HCT116 (cell line): ENCODE measurements around the gene ACOT7. TPM values are rescaled to one million over a fixed set of nuclear protein-coding genes. Genes with fewer than 3 reads are reported as not detected.

Experiments
- ATAC-seq: fragments of 200-7000 bp; cut with Tn5 transposase; 2 replicates; pipeline ENCODE4 v1.9.1; 2020; ENCODE audit warnings: mild to moderate bottlenecking, moderate library complexity
- BruUV-seq: library from RNA; stranded (reverse); fragments of 400-500 nt; replicated peaks from 2 replicates; lab custom pipeline; 2021; lab: Mats Ljungman, UMichigan
- CTCF ChIA-PET: fragments of 300-600 bp; sonication (Branson Sonifier 250); formaldehyde crosslinking; loops from one replicate; lab custom pipeline; 2021; ENCODE audit warnings: antibody characterized with exemption; lab: Charles Lee
- POLR2A ChIA-PET: fragments of 300-600, 350-600 bp; sonication (Branson Sonifier 250); formaldehyde crosslinking; loops from one replicate; lab custom pipeline; 2021; ENCODE audit warnings: antibody characterized with exemption; lab: Charles Lee
- RAD21 ChIA-PET, 2 experiments: fragments of 300-600 bp; sonication (Branson Sonifier 250); formaldehyde crosslinking; loops; one replicate each; lab custom pipeline; 2023; ENCODE audit warnings: low total read pairs in 2 of 2; ENCODE audit not compliant: uncharacterized antibody in 2 of 2, unreplicated experiment in 2 of 2, low non-redundant PET in 1 of 2; lab: Charles Lee
- DNase-seq: peaks from one replicate; pipeline ENCODE4 v3.0.0-alpha.2; 2010; ENCODE audit warnings: low read depth, low spot score
- H2AFZ ChIP-seq: fragments of 200-600 bp; shearing (Covaris generic), sonication (generic); 2 replicates; pipeline ENCODE4 v1.6.1; 2017; ENCODE audit warnings: low read depth, mixed run types, mixed read lengths, antibody characterized with exemption, low read length; ENCODE audit not compliant: poor library complexity, severe bottlenecking
- H3K27ac ChIP-seq: 2 replicates; pipeline ENCODE4 v1.5.1; 2012; ENCODE audit warnings: low read depth, low read length
- H3K27me3 ChIP-seq: fragments of 200-600 bp; sonication (generic); 2 replicates; pipeline ENCODE4 v1.6.1; 2016; ENCODE audit warnings: mixed run types, low read length, mixed read lengths; ENCODE audit not compliant: insufficient read depth
- H3K36me3 ChIP-seq, 2 experiments: fragments of 200-500 bp in 1 of 2; fragments of 200-600 bp in 1 of 2; sonication (Bioruptor generic) in 1 of 2; sonication (generic) in 1 of 2; 2 replicates each; pipeline versions ENCODE4 v1.5.1 to v1.6.1; 2014 to 2016; ENCODE audit warnings: low read length in 2 of 2, inconsistent platforms in 1 of 2, mixed read lengths in 1 of 2, mixed run types in 1 of 2; ENCODE audit not compliant: insufficient read depth in 2 of 2, control insufficient read depth in 1 of 2
- H3K4me1 ChIP-seq, 2 experiments: fragments of 200-600 bp in 1 of 2; sonication (generic) in 1 of 2; 2 replicates each; pipeline versions ENCODE4 v1.5.1 to v1.6.1; 2012 to 2017; ENCODE audit warnings: low read length in 2 of 2, inconsistent platforms in 1 of 2, mild to moderate bottlenecking in 1 of 2, mixed read lengths in 1 of 2, mixed run types in 1 of 2, moderate library complexity in 1 of 2; ENCODE audit not compliant: insufficient read depth in 2 of 2, control insufficient read depth in 1 of 2
- H3K4me2 ChIP-seq: fragments of 200-600 bp; sonication (generic); 2 replicates; pipeline ENCODE4 v1.6.1; 2017; ENCODE audit warnings: mixed run types, low read length, mixed read lengths
- H3K4me3 ChIP-seq, 2 experiments: fragments of 200-600 bp in 1 of 2; sonication (generic) in 1 of 2; replicated peaks in 1 of 2; 2 replicates each; pipeline ENCODE4 v1.5.1; 2011 to 2016; ENCODE audit warnings: low read length in 2 of 2, control low read depth in 1 of 2, low read depth in 1 of 2, mild to moderate bottlenecking in 1 of 2, mixed read lengths in 1 of 2, mixed run types in 1 of 2
- H3K79me2 ChIP-seq: fragments of 200-600 bp; sonication (generic); 2 replicates; pipeline ENCODE4 v1.6.1; 2017; ENCODE audit warnings: mild to moderate bottlenecking, mixed run types, low read length, moderate library complexity, mixed read lengths; ENCODE audit not compliant: insufficient read depth
- H3K9ac ChIP-seq: fragments of 200-600 bp; sonication (generic); 2 replicates; pipeline ENCODE4 v1.6.1; 2016; ENCODE audit warnings: low read length, mixed read lengths
- H3K9me2 ChIP-seq: fragments of 200-600 bp; sonication (generic), shearing (Covaris generic); 2 replicates; pipeline ENCODE4 v1.6.1; 2017; ENCODE audit warnings: mixed run types, mild to moderate bottlenecking, moderate library complexity; ENCODE audit not compliant: insufficient read depth
- H3K9me3 ChIP-seq, 2 experiments: fragments of 200-500 bp in 1 of 2; fragments of 200-600 bp in 1 of 2; sonication (Bioruptor generic) in 1 of 2; sonication (generic) in 1 of 2; 2 replicates each; pipeline ENCODE4 v1.6.1; 2014 to 2017; ENCODE audit warnings: low read length in 2 of 2, mixed read lengths in 2 of 2, inconsistent platforms in 1 of 2, low read depth in 1 of 2, mild to moderate bottlenecking in 1 of 2, mixed run types in 1 of 2, moderate library complexity in 1 of 2; ENCODE audit not compliant: control insufficient read depth in 1 of 2, insufficient read depth in 1 of 2
- H4K20me1 ChIP-seq: fragments of 200-600 bp; sonication (generic), shearing (Covaris generic); 2 replicates; pipeline ENCODE4 v1.6.1; 2017; ENCODE audit warnings: mixed run types, mild to moderate bottlenecking, moderate library complexity; ENCODE audit not compliant: insufficient read depth
- EGR1 ChIP-seq: IDR thresholded peaks from 2 replicates; pipeline ENCODE4 v1.6.1; 2012; ENCODE audit warnings: low read depth
- POLR2A ChIP-seq: IDR thresholded peaks from 2 replicates; pipeline ENCODE4 v1.7.0; 2011; ENCODE audit warnings: borderline replicate concordance; ENCODE audit not compliant: insufficient read depth, insufficient read length; ENCODE audit errors: extremely low read depth
- POLR2AphosphoS5 ChIP-seq: IDR thresholded peaks from 2 replicates; pipeline ENCODE4 v1.6.1; 2011; ENCODE audit warnings: mild to moderate bottlenecking, low read depth, low read length, moderate library complexity
- ZBTB33 ChIP-seq: IDR thresholded peaks from 2 replicates; pipeline ENCODE4 v1.6.1; 2011; ENCODE audit warnings: mild to moderate bottlenecking, low read length, moderate library complexity; ENCODE audit not compliant: insufficient replicate concordance; ENCODE audit errors: extremely low read depth
- ZNF274 ChIP-seq: fragments of 200-500 bp; sonication (Bioruptor generic); IDR thresholded peaks from 2 replicates; pipeline ENCODE4 v1.6.1; 2014; ENCODE audit warnings: mild to moderate bottlenecking, low read depth, low read length, inconsistent platforms
- intact Hi-C: fragments of 100-400 bp; cut with micrococcal nuclease; formaldehyde crosslinking; loops from 2 replicates; pipeline ENCODE4 v1.10.0; 2022
- total RNA-seq: library from RNA; stranded (reverse); gene quantifications from one replicate; pipeline ENCODE4 v1.2.1, GENCODE V29; 2021; ENCODE audit not compliant: unreplicated experiment
- TF ChIP-seq, protein P1 (sequence below): IDR thresholded peaks from 2 replicates; pipeline ENCODE4 v1.6.1; 2012

ACOT7 gene
- total RNA-seq, 1 experiment from 2014 or later, result 162 TPM

DNA sequence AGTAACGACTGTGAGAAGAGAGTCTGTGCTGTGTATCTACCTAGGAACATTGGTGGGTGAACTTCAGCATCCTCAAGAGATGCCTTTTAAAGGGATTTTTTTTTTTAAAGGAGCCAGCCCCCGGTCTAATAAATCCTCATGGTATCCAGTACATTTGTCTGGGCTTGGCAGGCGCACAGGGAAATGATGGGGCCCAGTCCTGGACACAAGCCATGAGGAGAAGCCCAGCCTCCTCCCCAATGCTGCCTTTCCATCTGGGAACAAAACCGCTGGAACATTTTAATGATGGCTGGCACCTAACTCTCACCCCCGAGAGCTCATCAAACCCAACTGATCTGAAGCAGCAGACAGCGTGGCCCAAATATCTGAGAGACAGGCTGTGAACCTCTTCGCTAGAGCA is 64.2 kb downstream of the ACOT7 start:
- Histone ChIP-seq H3K79me2 (no peaks in the 10 kb centered on the region), H3K4me3 (no peak overlapping the region), H3K27ac (no peak overlapping the region), H3K36me3 (peaks cover 3 to 4% of the 10 kb centered on the region in 2 experiments; a peak in 2 of 4 replicates), H3K9me2 (no peaks in the 10 kb centered on the region), H3K4me2 (no peak overlapping the region), H3K9ac (no peak overlapping the region), H4K20me1 (no peaks in the 10 kb centered on the region), H3K9me3 (no peaks in the 10 kb centered on the region), H3K4me1 (no peaks in the 10 kb centered on the region), H2AFZ (no peak overlapping the region), H3K27me3 (no peaks in the 10 kb centered on the region)
- RAD21 ChIA-PET, result no interaction called here
- CTCF ChIA-PET, result no interaction called here
- no peak for DNase-seq
- intact Hi-C loops, result no loop called here
- POLR2A ChIA-PET, result no interaction called here
- no peak for TF ChIP-seq EGR1
- TF ChIP-seq ZNF274, result no peak
- no peak for TF ChIP-seq ZBTB33
- no TSS peak for BruUV-seq
- ATAC-seq, result no peak

DNA sequence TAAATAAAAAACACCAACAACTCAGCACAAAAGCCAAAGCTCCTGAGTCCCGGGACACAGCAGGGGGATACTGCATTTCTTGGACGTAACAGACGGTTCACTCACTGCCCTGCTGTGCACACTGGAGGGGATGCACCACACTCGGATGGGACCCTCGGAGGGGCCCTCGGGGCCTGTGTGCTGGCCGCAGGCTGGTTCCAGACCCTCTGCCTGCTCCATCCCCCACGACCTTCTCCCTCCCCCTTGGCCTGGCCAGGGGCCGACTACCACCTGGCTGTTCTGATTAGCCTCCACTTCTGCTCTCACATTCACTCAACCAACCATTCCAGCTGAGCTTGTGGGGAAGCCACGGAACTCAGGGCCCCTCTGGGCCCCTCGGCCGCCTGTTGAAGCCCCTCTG is 64.9 kb downstream of the ACOT7 start:
- no TSS peak for BruUV-seq
- intact Hi-C loops, result no loop called here
- Histone ChIP-seq H3K36me3 (peaks cover 3 to 4% of the 10 kb centered on the region in 2 experiments; a peak in 2 of 4 replicates), H3K4me3 (no peak overlapping the region), H3K4me2 (no peak overlapping the region), H3K9ac (no peak overlapping the region), H3K9me3 (no peaks in the 10 kb centered on the region), H3K27me3 (no peaks in the 10 kb centered on the region), H4K20me1 (no peaks in the 10 kb centered on the region), H3K9me2 (no peaks in the 10 kb centered on the region), H3K4me1 (no peaks in the 10 kb centered on the region), H2AFZ (no peak overlapping the region), H3K27ac (no peak overlapping the region), H3K79me2 (no peaks in the 10 kb centered on the region)
- POLR2A ChIA-PET, result no interaction called here
- CTCF ChIA-PET, result no interaction called here
- RAD21 ChIA-PET, result no interaction called here
- no peak for ATAC-seq
- no peak for DNase-seq
- TF ChIP-seq POLR2A (no peak), POLR2AphosphoS5 (no peak)
- TF ChIP-seq, protein P1, sequence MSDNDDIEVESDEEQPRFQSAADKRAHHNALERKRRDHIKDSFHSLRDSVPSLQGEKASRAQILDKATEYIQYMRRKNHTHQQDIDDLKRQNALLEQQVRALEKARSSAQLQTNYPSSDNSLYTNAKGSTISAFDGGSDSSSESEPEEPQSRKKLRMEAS, result no peak
